ENCODE results near the gene RNF112.
"Not testable (repeated sequence)": the region's sequence is repeated elsewhere in the genome, so short reads cannot be mapped to it uniquely, and the experiment has no call there.

RNF112 gene

GRCh38 chr17:19448341-19449268 is 37.6 kb downstream of the RNF112 start:
- DNase-seq (ENCODE audit: low read depth) = no peak

GRCh38 chr17:19449656-19450055 is 38.6 kb downstream of the RNF112 start:
- DNase-seq (ENCODE audit: low read depth) = no peak

- DNase-seq (ENCODE audit: low read depth) = no peak
These were observed 42.3 kb downstream of the RNF112 start for GRCh38 chr17:19453296-19453695.

GRCh38 chr17:19454074-19454473 is 43.0 kb downstream of the RNF112 start:
- no peak for DNase-seq (ENCODE audit: low read depth)

- DNase-seq (ENCODE audit: low read depth) = no peak
These were observed 45.2 kb downstream of the RNF112 start for GRCh38 chr17:19456016-19456927.

- DNase-seq (ENCODE audit: low read depth) = no peak
These were observed 46.0 kb downstream of the RNF112 start for GRCh38 chr17:19457046-19457445.

- DNase-seq (ENCODE audit: low read depth) = no peak
These were observed 46.8 kb downstream of the RNF112 start for GRCh38 chr17:19457830-19458271.

- not testable (repeated sequence) for DNase-seq (ENCODE audit: low read depth)
These were observed 47.4 kb downstream of the RNF112 start for GRCh38 chr17:19458481-19458880.

GRCh38 chr17:19459018-19459655 is 48.1 kb downstream of the RNF112 start:
- not testable (repeated sequence) for DNase-seq (ENCODE audit: low read depth)

GRCh38 chr17:19460700-19461099 is 49.7 kb downstream of the RNF112 start:
- DNase-seq (ENCODE audit: low read depth) = no peak

- no peak for DNase-seq (ENCODE audit: low read depth)
These were observed 50.1 kb downstream of the RNF112 start for GRCh38 chr17:19461116-19461515.

GRCh38 chr17:19461681-19462080 is 50.6 kb downstream of the RNF112 start:
- no peak for DNase-seq (ENCODE audit: low read depth)

GRCh38 chr17:19462456-19463035 is 51.5 kb downstream of the RNF112 start:
- DNase-seq (ENCODE audit: low read depth) = not testable (repeated sequence)

GRCh38 chr17:19464031-19465026 is 53.3 kb downstream of the RNF112 start:
- DNase-seq (ENCODE audit: low read depth) = no peak

Data from T follicular helper cell (primary cell).